Smooth muscle cell (in vitro differentiated cells): ENCODE data around the gene ARCN1. TPM values are rescaled to one million over a fixed set of nuclear protein-coding genes. Genes with fewer than 3 reads are reported as not detected.

ENCODE experiments used
- DNase-seq: peaks from one replicate; lab custom pipeline; 2025; ENCODE audit not compliant: unreplicated experiment; lab: John Stamatoyannopoulos, UW
- H2AFZ ChIP-seq: fragments of 200-600 bp; sonication (generic); 2 replicates; pipeline ENCODE4 v1.6.0; 2016; ENCODE audit warnings: antibody characterized with exemption, low read depth, mild to moderate bottlenecking
- H3F3A ChIP-seq: fragments of 200-600 bp; sonication (generic); 2 replicates; pipeline ENCODE4 v1.6.0; 2017; ENCODE audit warnings: antibody characterized with exemption, low read depth
- H3K27ac ChIP-seq: fragments of 200-600 bp; sonication (generic); 2 replicates; pipeline ENCODE4 v1.5.1; 2016; ENCODE audit warnings: low read depth, mild to moderate bottlenecking
- H3K27me3 ChIP-seq: fragments of 200-600 bp; sonication (generic); 2 replicates; pipeline ENCODE4 v1.6.1; 2016; ENCODE audit warnings: low read depth, mild to moderate bottlenecking
- H3K36me3 ChIP-seq: fragments of 200-600 bp; sonication (generic); 2 replicates; pipeline ENCODE4 v1.5.1; 2016; ENCODE audit warnings: low read depth
- H3K4me1 ChIP-seq: fragments of 200-600 bp; sonication (generic); 2 replicates; pipeline ENCODE4 v1.5.1; 2016; ENCODE audit warnings: low read depth
- H3K4me2 ChIP-seq: fragments of 200-600 bp; sonication (generic); 2 replicates; pipeline ENCODE4 v1.6.0; 2016; ENCODE audit warnings: mild to moderate bottlenecking
- H3K4me3 ChIP-seq: fragments of 200-600 bp; sonication (generic); 2 replicates; pipeline ENCODE4 v1.5.1; 2016; ENCODE audit warnings: mild to moderate bottlenecking
- H3K79me2 ChIP-seq: fragments of 200-600 bp; sonication (generic); 2 replicates; pipeline ENCODE4 v1.6.0; 2016; ENCODE audit warnings: low read depth, mild to moderate bottlenecking
- H3K9ac ChIP-seq: fragments of 200-600 bp; sonication (generic); 2 replicates; pipeline ENCODE4 v1.6.0; 2016; ENCODE audit warnings: low read depth
- H3K9me3 ChIP-seq: fragments of 200-600 bp; sonication (generic); replicated peaks from 2 replicates; pipeline ENCODE4 v1.5.1; 2016; ENCODE audit warnings: low read depth
- H4K20me1 ChIP-seq: fragments of 200-600 bp; sonication (generic); 2 replicates; pipeline ENCODE4 v1.6.0; 2016; ENCODE audit warnings: low read depth
- CTCF ChIP-seq: fragments of 200-600 bp; sonication (generic); IDR thresholded peaks from 2 replicates; pipeline ENCODE4 v1.5.1; 2017; ENCODE audit warnings: borderline replicate concordance, mild to moderate bottlenecking, antibody characterized with exemption; ENCODE audit not compliant: insufficient read depth, poor library complexity, severe bottlenecking
- WGBS: methylation state at CpG from one replicate; pipeline ENCODE4 v1.1.7; 2016; ENCODE audit warnings: low lambda C conversion rate; 5-methylcytosine and 5-hydroxymethylcytosine counted together
- polyA plus RNA-seq: library from polyadenylated mRNA; unstranded; fragments of >200 nt; fragmentation: Nextera tagmentation; extraction: Ambion mirVana; gene quantifications from 2 replicates; pipeline ENCODE4 v1.2.1, GENCODE V29; 2016
- total RNA-seq: library from RNA; depleted of rRNA; stranded (reverse); fragments of >200 nt; gene quantifications from 2 replicates; pipeline ENCODE4 v1.2.3, GENCODE V29; 2014

The ARCN1 gene
- total and polyA plus RNA-seq, 2 experiments from 2014 or later = 285 to 314 TPM

- Histone ChIP-seq H3K27me3 (no peaks in the 10 kb centered on the region), H3K27ac (peak overlapping the region; percentile 99), H3K79me2 (peaks cover 26% of the 10 kb centered on the region), H4K20me1 (peaks cover 29% of the 10 kb centered on the region), H3K4me3 (peak overlapping the region; percentile 72), H3K36me3 (no peaks in the 10 kb centered on the region), H2AFZ (no peak overlapping the region), H3K4me2 (peak overlapping the region; percentile 91), H3K9ac (peak overlapping the region; percentile 42), H3F3A (peaks cover 27% of the 10 kb centered on the region), H3K9me3 (no peaks in the 10 kb centered on the region), H3K4me1 (peaks cover 43% of the 10 kb centered on the region)
- no peak for TF ChIP-seq CTCF
- WGBS = 67% methylated on average over 7 of the region's 7 CpGs
- no peak for DNase-seq
These were observed 48.4 kb downstream of the ARCN1 start for GRCh38 chr11:118620529-118621070.

GRCh38 chr11:118621071-118621783 lies 49.0 kb downstream of the ARCN1 start:
- peak overlapping the region; percentile 91 for H3K4me2 ChIP-seq
- no peaks in the 10 kb centered on the region for H3K9me3 ChIP-seq
- no peaks in the 10 kb centered on the region for H3K27me3 ChIP-seq
- WGBS = 2% methylated on average over 18 of the region's 38 CpGs
- peak overlapping the region; percentile 99 for H3K27ac ChIP-seq
- no peaks in the 10 kb centered on the region for H3K36me3 ChIP-seq
- H3K79me2 ChIP-seq = peaks cover 26% of the 10 kb centered on the region
- peak overlapping the region; percentile 72 for H3K4me3 ChIP-seq
- peaks cover 37% of the 10 kb centered on the region for H3K4me1 ChIP-seq
- peaks cover 35% of the 10 kb centered on the region for H4K20me1 ChIP-seq
- TF ChIP-seq CTCF = no peak
- peak overlapping the region; percentile 89 for H3K9ac ChIP-seq
- DNase-seq = peak; percentile 58
- H3F3A ChIP-seq = peaks cover 27% of the 10 kb centered on the region
- no peak overlapping the region for H2AFZ ChIP-seq

GRCh38 chr11:118621784-118622375 lies 49.7 kb downstream of the ARCN1 start:
- 25% methylated on average over 4 of the region's 4 CpGs for WGBS
- Histone ChIP-seq H3K4me2 (peak overlapping the region; percentile 91), H3K4me3 (peak overlapping the region; percentile 72), H3K4me1 (peaks cover 34% of the 10 kb centered on the region), H4K20me1 (peaks cover 42% of the 10 kb centered on the region), H3K9ac (peak overlapping the region; percentile 89), H3F3A (peaks cover 27% of the 10 kb centered on the region), H3K27ac (peak overlapping the region; percentile 99), H3K9me3 (no peaks in the 10 kb centered on the region), H3K27me3 (no peaks in the 10 kb centered on the region), H2AFZ (no peak overlapping the region), H3K36me3 (no peaks in the 10 kb centered on the region), H3K79me2 (peaks cover 26% of the 10 kb centered on the region)
- DNase-seq = no peak
- no peak for TF ChIP-seq CTCF
